Ascending aorta (tissue), 2 donors: Measurements from ENCODE around the gene PIGN. TPM values are rescaled to one million over a fixed set of nuclear protein-coding genes. Genes with fewer than 3 reads are reported as not detected.

Experiments
- DNase-seq, 2 donors: peaks; one replicate each; pipeline ENCODE4 v3.0.0-alpha.2; 2019; ENCODE audit warnings: low spot score in 2 of 2
- H3K27ac ChIP-seq, 2 donors: fragments of 200-600 bp; sonication (generic); one replicate each; pipeline ENCODE4 v1.5.1; 2016 to 2017; ENCODE audit warnings: mild to moderate bottlenecking in 1 of 2
- H3K27me3 ChIP-seq: fragments of 200-600 bp; sonication (generic); one replicate; pipeline ENCODE4 v1.5.1; 2017
- H3K36me3 ChIP-seq, 2 donors: fragments of 200-600 bp; sonication (generic); one replicate each; pipeline ENCODE4 v1.5.1; 2016
- H3K4me1 ChIP-seq, 2 donors: fragments of 200-600 bp; sonication (generic); one replicate each; pipeline ENCODE4 v1.5.1; 2016 to 2017; ENCODE audit warnings: mild to moderate bottlenecking in 1 of 2
- H3K4me3 ChIP-seq, 2 donors: fragments of 200-600 bp; sonication (generic); one replicate each; pipeline ENCODE4 v1.5.1; 2016 to 2017; ENCODE audit warnings: mild to moderate bottlenecking in 1 of 2
- H3K9me3 ChIP-seq, 2 donors: fragments of 200-600 bp; sonication (generic); one replicate each; pipeline ENCODE4 v1.5.1; 2016
- intact Hi-C: fragments of 100-400 bp; cut with DNase I; formaldehyde crosslinking; loops from one replicate; pipeline ENCODE4 v1.15.1; 2023
- total RNA-seq: library from RNA; depleted of rRNA; stranded (reverse); fragments of >200 nt; gene quantifications from one replicate; pipeline ENCODE4 v1.1.0, GENCODE V29; 2016
- TF ChIP-seq, protein P1 (sequence below), 3 experiments: fragments of 200-600 bp in 2 of 3; fragments of 450-650 bp in 1 of 3; sonication (generic) in 2 of 3; IDR thresholded peaks; one replicate each; pipeline ENCODE4 v1.5.1; 2016 to 2019; ENCODE audit warnings: antibody characterized with exemption in 3 of 3, mild to moderate bottlenecking in 1 of 3, moderate library complexity in 1 of 3

Gene PIGN
- total RNA-seq, 1 donor from 2014 or later: 12.8 TPM

DNA sequence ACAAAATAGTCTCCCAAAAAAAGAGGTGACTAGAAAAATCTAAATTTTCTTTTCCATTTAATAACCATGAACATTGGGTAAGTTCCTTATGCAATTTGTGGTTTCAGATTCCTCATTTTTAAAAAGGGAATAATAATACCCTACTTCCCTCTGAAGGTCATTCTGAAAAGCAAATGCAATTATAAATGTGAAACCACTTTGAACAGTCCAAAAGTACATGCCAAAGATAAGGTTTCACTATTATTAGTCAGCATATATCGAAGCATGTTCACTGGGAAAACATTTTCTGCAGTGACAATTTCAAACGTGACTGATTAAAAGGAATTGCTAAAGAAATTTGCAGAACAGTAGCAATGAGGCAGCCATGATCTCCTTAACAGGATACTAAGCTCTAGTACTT, 193.9 kb downstream of the PIGN start:
- intact Hi-C loops: loop anchor here (5.0 kb wide), 1 partner anchor 96 kb away; no protein-coding TSS in a partner anchor
- no peak for DNase-seq
- peaks cover 8 to 25% of the 10 kb centered on the region in 2 donors for H3K4me1 ChIP-seq

DNA sequence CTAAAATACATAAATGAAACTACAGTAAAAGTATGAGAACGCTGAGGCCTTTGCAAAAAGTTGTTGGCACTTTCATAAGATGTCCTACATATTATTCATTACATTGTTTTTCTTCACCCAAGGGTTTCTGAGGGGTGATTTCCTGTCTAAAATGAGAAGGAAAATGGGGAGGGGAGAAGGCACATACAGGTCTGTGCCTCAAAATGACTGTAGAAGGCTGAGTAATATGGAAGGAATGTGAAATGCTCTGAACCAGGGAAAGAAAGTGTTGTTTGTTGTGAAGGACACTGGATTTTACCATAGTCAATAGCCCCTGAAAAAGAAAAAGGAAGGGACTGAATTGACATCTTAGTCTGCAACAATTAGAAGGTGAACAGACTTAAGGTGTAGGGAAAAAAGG, 194.6 kb downstream of the PIGN start:
- intact Hi-C loops: loop anchor here (5.0 kb wide), 1 partner anchor 95 kb away; no protein-coding TSS in a partner anchor
- peak overlapping the region; percentile 60 to 67 for H3K27ac ChIP-seq

More for the DNA sequence above, 193.9 kb downstream of the PIGN start:
- H3K27me3 ChIP-seq: no peaks in the 10 kb centered on the region
- H3K27ac ChIP-seq: peak overlapping the region; percentile 60 to 67
- no peaks in the 10 kb centered on the region for H3K36me3 ChIP-seq
- TF ChIP-seq, protein P1, sequence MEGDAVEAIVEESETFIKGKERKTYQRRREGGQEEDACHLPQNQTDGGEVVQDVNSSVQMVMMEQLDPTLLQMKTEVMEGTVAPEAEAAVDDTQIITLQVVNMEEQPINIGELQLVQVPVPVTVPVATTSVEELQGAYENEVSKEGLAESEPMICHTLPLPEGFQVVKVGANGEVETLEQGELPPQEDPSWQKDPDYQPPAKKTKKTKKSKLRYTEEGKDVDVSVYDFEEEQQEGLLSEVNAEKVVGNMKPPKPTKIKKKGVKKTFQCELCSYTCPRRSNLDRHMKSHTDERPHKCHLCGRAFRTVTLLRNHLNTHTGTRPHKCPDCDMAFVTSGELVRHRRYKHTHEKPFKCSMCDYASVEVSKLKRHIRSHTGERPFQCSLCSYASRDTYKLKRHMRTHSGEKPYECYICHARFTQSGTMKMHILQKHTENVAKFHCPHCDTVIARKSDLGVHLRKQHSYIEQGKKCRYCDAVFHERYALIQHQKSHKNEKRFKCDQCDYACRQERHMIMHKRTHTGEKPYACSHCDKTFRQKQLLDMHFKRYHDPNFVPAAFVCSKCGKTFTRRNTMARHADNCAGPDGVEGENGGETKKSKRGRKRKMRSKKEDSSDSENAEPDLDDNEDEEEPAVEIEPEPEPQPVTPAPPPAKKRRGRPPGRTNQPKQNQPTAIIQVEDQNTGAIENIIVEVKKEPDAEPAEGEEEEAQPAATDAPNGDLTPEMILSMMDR (IDR thresholded peaks at IDR 0.05): no peak
- peak overlapping the region in 1 of 2 donors; percentile 12 for H3K4me3 ChIP-seq
- H3K9me3 ChIP-seq: no peaks in the 10 kb centered on the region

DNA sequence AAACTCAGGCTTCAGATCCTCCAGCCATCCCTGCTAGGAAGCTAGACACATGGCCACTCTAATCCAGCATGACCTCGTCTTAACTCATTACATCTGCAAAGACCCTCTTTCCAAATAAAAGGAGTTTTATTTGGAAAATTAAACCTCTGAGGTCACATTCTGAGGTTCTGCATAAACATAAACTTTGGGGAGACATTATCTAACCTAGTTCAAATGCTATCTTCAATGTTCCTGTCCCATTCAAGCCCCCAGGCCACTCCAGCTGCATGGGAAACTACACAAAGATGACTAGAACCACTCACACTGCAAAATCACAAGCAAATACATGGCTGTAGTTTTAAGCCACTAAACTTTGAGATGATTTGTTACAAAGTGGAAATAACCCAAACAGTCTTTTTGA, 195.0 kb downstream of the PIGN start:
- peaks cover 8 to 25% of the 10 kb centered on the region in 2 donors for H3K4me1 ChIP-seq
- H3K27ac ChIP-seq: peak overlapping the region; percentile 60 to 67
- intact Hi-C loops: loop anchor here (5.0 kb wide), 1 partner anchor 95 kb away; no protein-coding TSS in a partner anchor
- no peaks in the 10 kb centered on the region for H3K9me3 ChIP-seq
- no peak for DNase-seq
- H3K27me3 ChIP-seq: no peaks in the 10 kb centered on the region
- TF ChIP-seq, protein P1 (IDR thresholded peaks at IDR 0.05): no peak
- H3K4me3 ChIP-seq: no peak overlapping the region
- no peaks in the 10 kb centered on the region for H3K36me3 ChIP-seq

More for the DNA sequence above, 194.6 kb downstream of the PIGN start:
- Histone ChIP-seq H3K4me1 (peaks cover 8 to 25% of the 10 kb centered on the region in 2 donors), H3K27me3 (no peaks in the 10 kb centered on the region), H3K36me3 (no peaks in the 10 kb centered on the region), H3K4me3 (no peak overlapping the region), H3K9me3 (no peaks in the 10 kb centered on the region)
- DNase-seq: no peak
- TF ChIP-seq, protein P1 (IDR thresholded peaks at IDR 0.05): no peak

DNA sequence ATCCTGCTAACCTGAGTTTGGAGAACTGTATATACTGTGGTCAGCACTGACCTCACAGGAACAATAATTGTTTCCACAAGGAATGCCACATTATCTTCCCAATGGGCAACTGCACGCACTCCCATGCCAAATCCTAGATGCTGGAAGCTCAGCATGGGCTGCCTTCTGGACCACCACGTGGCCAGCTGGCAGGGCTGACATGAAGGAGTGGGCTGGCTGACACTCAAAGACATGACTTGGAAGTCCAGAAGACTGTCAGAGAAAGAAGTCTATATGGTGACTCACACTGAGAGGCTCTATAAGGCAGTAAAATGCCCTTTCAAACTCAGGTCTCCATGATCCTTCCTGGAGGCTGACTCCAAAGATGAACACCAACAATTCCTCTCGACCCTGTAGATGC, 195.7 kb downstream of the PIGN start:
- no peak overlapping the region for H3K4me3 ChIP-seq
- TF ChIP-seq, protein P1 (IDR thresholded peaks at IDR 0.05): no peak
- H3K36me3 ChIP-seq: no peaks in the 10 kb centered on the region
- intact Hi-C loops: loop anchor here (5.0 kb wide), 1 partner anchor 94 kb away; no protein-coding TSS in a partner anchor
- H3K27me3 ChIP-seq: no peaks in the 10 kb centered on the region
- peaks cover 8 to 25% of the 10 kb centered on the region in 2 donors for H3K4me1 ChIP-seq
- DNase-seq: no peak
- H3K9me3 ChIP-seq: no peaks in the 10 kb centered on the region
- peak overlapping the region; percentile 60 to 67 for H3K27ac ChIP-seq

Other genes starting within 250 kb of the PIGN start
- gene RELCH, start 199 bp upstream of the PIGN start, total RNA-seq: 26.4 TPM
- gene TNFRSF11A, start 138.3 kb upstream of the PIGN start, total RNA-seq: 2.7 TPM